ENCODE measurements around the gene ZNF79.

ZNF79 gene

DNA sequence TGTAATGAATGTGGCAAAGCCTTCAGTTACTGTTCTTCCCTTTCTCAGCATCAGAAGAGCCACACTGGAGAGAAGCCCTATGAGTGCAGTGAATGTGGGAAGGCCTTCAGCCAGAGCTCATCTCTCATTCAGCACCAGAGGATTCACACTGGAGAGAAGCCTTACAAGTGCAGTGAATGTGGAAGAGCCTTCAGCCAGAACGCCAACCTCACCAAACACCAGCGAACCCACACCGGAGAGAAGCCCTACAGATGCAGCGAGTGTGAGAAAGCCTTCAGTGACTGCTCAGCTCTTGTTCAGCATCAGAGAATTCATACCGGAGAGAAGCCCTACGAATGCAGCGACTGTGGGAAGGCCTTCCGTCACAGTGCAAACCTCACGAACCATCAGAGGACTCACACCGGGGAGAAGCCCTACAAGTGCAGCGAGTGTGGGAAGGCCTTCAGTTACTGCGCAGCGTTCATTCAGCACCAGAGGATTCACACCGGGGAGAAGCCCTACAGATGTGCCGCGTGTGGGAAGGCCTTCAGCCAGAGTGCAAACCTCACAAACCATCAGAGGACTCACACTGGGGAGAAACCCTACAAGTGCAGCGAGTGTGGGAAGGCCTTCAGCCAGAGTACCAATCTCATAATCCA lies 20.2 kb downstream of the ZNF79 start:
- H3K4me3 ChIP-seq (ENCODE audit: low read depth, low read length), result no peak overlapping the region
- TF ChIP-seq, protein P1, sequence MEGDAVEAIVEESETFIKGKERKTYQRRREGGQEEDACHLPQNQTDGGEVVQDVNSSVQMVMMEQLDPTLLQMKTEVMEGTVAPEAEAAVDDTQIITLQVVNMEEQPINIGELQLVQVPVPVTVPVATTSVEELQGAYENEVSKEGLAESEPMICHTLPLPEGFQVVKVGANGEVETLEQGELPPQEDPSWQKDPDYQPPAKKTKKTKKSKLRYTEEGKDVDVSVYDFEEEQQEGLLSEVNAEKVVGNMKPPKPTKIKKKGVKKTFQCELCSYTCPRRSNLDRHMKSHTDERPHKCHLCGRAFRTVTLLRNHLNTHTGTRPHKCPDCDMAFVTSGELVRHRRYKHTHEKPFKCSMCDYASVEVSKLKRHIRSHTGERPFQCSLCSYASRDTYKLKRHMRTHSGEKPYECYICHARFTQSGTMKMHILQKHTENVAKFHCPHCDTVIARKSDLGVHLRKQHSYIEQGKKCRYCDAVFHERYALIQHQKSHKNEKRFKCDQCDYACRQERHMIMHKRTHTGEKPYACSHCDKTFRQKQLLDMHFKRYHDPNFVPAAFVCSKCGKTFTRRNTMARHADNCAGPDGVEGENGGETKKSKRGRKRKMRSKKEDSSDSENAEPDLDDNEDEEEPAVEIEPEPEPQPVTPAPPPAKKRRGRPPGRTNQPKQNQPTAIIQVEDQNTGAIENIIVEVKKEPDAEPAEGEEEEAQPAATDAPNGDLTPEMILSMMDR (IDR thresholded peaks at IDR 0.05; ENCODE audit: borderline replicate concordance, insufficient read depth, low read depth, low read length), result no peak

DNA sequence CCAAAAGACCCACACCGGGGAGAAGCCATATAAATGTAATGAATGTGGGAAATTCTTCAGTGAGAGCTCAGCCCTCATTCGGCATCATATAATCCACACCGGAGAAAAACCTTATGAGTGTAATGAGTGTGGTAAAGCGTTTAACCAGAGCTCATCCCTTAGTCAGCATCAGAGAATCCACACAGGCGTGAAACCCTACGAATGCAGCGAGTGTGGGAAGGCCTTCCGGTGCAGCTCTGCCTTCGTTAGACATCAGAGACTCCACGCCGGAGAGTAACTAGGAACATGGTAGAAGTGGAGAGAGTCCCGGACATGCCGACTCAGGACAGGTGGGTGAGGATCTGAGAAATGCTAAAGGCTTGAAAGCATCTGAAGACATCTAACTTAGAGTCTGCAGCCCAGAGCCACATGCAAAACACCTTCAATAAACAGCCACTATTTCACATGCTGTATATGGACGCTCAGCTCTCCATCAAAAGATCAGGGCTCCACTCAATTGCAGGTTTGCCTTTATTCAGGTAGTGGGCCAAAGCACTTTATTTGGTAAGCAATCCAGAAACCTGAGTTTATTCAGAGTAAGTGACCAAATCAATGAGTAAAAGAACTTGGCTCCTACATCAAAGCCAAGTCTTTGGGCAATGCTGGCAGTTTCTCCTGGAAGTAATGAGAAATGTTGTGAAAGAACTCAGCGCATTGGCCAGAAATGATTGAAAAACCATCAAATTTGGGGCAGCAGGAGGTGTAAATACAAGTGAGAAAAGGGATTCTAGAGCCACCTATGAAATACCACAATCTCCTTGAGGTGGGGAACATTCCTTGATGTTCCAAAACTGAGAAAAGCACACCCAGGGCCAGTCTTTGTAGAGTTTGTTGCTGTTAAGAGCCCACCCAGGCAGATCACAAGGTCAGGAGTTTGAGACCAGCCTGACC lies 21.0 kb downstream of the ZNF79 start:
- H3K4me3 ChIP-seq (ENCODE audit: low read depth, low read length), result no peak overlapping the region
- TF ChIP-seq, protein P1 (IDR thresholded peaks at IDR 0.05; ENCODE audit: borderline replicate concordance, insufficient read depth, low read depth, low read length), result no peak

- H3K4me3 ChIP-seq (ENCODE audit: low read depth, low read length), result no peak overlapping the region
- TF ChIP-seq, protein P1 (IDR thresholded peaks at IDR 0.05; ENCODE audit: borderline replicate concordance, insufficient read depth, low read depth, low read length), result no peak
Measured at GRCh38 chr9:127445851-127446712, 21.9 kb downstream of the ZNF79 start.

GRCh38 chr9:127446713-127447415 lies 22.7 kb downstream of the ZNF79 start:
- TF ChIP-seq, protein P1 (IDR thresholded peaks at IDR 0.05; ENCODE audit: borderline replicate concordance, insufficient read depth, low read depth, low read length), result no peak
- H3K4me3 ChIP-seq (ENCODE audit: low read depth, low read length), result no peak overlapping the region

- H3K4me3 ChIP-seq (ENCODE audit: low read depth, low read length), result no peak overlapping the region
- TF ChIP-seq, protein P1 (IDR thresholded peaks at IDR 0.05; ENCODE audit: borderline replicate concordance, insufficient read depth, low read depth, low read length), result no peak
Measured at GRCh38 chr9:127447416-127448111, 23.4 kb downstream of the ZNF79 start.
